ENCODE measurements around the gene PCDHGB7.
"Not testable (repeated sequence)": the region's sequence is repeated elsewhere in the genome, so short reads cannot be mapped to it uniquely, and the experiment has no call there.

Gene PCDHGB7

DNA sequence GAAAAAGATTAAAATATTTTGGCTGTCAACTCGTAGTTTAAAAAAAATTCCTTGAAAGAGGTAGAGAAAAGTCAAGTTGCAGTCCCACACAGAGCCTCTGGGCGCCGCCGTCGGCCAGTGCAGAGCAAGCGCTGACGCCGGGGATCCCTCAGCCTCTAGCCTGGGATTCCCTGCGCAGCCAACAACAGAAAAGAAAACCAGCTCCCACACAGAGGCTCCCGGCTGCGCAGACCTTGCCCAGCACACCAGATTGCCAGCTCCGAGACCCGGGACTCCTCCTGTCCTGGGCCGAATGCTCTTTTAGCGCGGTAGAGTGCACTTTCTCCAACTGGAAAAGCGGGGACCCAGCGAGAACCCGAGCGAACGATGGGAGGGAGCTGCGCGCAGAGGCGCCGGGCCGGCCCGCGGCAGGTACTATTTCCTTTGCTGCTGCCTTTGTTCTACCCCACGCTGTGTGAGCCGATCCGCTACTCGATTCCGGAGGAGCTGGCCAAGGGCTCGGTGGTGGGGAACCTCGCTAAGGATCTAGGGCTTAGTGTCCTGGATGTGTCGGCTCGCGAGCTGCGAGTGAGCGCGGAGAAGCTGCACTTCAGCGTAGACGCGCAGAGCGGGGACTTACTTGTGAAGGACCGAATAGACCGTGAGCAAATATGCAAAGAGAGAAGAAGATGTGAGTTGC lies at the start of gene PCDHGB7:
Gene PCDHGB7 (plus strand): TSS at position 184 of the 679 bp plus-strand sequence. CDS start 183 bp downstream, at position 367.
- DNase-seq (ENCODE audit: low spot score): not testable (repeated sequence)

DNA sequence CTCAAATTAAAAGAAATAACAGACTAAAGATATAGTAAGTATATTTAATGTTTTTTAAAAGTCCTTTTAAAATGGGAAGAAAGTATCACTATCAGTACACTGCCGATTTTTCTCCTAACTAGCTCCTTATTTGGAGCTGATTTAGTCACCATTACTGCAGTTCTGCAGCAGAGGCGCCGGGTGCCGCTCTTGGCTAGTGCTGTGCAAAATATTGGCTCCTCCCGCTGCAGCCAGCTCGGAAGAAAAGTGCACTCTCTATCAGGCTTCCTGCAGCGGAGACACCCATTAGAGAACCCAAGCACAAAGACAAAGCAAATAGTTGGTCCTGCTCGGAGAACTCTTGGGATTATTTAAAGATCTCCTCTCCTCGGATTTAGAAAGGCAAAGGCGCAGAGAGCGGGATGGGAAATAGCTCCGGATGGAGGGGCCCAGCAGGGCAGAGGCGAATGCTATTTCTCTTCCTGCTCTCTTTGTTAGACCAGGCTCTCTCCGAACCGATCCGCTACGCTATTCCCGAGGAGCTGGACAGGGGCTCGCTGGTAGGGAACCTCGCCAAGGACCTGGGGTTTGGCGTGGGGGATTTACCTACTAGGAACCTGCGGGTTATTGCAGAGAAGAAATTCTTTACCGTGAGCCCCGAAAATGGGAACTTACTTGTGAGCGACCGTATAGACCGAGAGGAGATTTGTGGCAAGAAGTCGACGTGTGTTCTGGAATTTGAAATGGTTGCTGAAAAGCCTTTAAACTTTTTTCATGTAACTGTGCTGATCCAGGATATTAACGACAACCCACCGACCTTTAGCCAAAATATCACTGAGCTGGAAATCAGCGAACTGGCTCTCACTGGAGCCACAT lies 47.3 kb upstream of the PCDHGB7 start, which contains the start of gene PCDHGB3:
Gene PCDHGB3 (plus strand): TSS at position 249 of the 855 bp plus-strand sequence. CDS start 153 bp downstream, at position 402.
- no peak for DNase-seq (ENCODE audit: low spot score)

DNA sequence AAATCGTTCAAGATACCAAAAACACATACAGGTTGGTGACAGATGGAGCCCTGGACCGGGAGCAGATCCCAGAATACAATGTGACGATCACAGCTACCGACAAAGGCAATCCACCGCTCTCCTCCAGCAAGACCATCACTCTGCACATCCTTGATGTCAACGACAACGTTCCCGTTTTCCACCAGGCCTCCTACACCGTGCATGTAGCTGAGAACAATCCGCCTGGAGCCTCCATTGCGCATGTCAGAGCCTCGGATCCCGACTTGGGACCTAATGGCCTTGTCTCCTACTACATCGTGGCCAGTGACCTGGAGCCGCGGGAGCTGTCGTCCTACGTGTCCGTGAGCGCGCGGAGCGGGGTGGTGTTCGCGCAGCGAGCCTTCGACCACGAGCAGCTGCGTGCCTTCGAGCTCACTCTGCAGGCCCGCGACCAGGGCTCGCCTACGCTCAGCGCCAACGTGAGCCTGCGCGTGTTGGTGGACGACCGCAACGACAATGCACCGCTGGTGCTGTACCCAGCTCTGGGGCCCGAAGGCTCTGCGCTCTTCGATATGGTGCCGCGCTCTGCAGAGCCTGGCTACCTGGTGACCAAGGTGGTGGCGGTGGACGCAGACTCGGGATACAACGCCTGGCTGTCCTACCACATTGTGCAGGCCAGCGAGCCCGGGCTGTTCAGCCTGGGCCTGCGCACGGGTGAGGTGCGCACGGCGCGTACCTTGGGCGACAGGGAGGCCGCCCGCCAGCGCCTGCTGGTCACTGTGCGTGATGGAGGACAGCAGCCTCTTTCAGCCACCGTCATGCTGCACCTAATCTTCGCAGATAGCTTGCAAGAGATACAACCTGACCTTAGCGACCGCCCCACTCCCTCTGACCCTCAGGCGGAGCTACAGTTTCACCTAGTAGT lies 45.7 kb upstream of the PCDHGB7 start:
- no peak for DNase-seq (ENCODE audit: low spot score)

DNA sequence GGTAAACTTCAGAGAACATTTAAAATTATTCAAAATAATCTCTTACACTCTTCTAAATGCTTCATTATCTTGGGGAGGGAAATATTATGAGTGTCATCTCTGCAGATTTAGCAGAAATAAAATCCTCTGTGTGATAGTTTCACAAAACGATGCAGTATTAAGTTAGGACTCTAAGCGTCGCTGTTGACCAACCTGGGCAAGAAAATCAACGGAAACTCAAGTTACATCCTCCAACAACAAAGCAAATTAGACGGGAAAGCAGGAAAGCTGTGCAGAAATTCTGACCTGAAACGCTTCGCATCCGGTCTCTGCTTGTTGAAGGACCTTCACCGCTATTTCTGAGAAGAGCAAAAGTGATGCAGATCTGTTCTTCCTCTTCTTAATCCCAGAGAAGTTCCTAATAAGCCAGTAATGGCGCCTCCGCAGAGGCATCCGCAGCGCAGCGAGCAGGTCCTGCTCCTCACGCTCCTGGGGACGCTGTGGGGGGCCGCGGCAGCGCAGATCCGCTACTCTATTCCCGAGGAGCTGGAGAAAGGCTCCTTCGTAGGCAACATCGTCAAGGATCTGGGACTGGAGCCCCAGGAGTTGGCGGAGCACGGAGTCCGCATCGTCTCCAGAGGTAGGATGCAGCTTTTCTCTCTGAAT lies 43.7 kb upstream of the PCDHGB7 start, which contains the start of gene PCDHGA6:
Gene PCDHGA6 (plus strand): TSS at position 219 of the 645 bp plus-strand sequence. CDS start 193 bp downstream, at position 412.
- peak; percentile 3 for DNase-seq (ENCODE audit: low spot score)

DNA sequence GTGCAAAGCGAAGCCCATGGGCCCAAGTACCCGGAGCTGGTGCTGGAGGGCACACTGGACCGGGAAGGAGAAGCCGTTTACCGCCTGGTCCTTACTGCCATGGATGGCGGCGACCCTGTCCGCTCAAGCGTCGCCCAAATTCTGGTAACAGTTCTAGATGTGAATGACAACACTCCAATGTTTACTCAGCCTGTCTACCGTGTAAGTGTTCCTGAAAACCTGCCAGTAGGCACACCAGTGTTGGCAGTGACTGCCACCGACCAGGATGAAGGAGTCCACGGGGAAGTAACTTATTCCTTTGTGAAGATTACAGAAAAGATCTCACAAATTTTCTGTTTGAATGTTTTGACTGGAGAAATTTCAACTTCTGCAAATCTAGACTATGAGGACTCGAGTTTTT lies 42.9 kb upstream of the PCDHGB7 start:
- no peak for DNase-seq (ENCODE audit: low spot score)

DNA sequence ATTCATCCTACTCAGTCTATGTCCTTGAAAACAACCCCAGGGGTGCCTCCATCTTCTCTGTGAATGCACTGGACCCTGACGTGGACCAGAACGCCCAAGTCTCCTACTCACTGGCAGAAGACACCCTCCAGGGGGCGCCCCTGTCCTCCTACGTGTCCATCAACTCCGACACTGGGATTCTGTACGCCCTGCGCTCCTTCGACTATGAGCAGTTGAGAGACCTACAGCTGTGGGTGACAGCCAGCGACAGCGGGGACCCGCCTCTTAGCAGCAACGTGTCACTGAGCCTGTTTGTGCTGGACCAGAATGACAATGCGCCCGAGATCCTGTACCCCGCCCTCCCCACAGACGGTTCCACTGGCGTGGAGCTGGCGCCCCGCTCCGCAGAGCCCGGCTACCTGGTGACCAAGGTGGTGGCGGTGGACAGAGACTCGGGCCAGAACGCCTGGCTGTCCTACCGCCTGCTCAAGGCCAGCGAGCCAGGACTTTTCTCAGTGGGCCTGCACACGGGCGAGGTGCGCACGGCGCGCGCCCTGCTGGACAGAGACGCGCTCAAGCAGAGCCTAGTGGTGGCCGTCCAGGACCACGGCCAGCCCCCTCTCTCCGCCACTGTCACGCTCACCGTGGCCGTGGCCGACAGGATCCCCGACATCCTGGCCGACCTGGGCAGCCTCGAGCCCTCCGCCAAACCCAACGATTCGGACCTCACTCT lies 41.9 kb upstream of the PCDHGB7 start:
- not testable (repeated sequence) for DNase-seq (ENCODE audit: low spot score)

DNA sequence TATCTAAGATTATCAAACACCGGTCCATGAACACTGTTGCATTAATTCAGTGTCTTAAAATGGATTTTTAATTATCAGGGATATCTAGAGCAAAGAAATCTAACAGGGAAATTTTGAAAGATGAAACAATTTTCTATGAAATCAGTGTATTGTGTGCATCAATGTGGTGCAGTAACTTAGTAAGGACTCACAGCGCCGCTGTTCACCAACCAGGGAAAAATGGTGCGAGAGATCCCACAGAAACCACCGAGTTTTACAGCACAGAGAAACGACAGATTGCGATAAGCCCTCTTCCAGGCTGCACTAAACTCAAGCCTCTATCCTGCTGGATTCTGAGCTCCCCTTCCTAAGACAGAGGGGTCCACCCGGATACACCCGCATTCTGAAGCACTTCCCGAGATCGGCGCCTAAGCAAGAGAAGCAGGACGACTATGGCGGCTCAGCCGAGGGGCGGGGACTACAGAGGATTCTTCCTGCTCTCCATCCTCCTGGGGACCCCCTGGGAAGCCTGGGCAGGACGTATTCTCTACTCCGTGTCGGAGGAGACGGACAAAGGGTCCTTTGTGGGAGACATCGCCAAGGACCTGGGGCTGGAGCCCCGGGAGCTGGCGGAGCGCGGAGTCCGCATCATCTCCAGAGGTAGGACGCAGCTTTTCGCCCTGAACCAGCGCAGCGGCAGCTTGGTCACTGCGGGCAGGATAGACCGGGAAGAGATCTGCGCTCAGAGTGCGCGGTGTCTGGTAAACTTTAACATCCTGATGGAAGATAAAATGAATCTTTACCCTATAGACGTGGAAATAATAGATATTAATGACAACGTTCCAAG lies 34.8 kb upstream of the PCDHGB7 start, which contains the start of gene PCDHGA7:
Gene PCDHGA7 (plus strand): TSS at position 274 of the 826 bp plus-strand sequence. CDS start 158 bp downstream, at position 432.
- no peak for DNase-seq (ENCODE audit: low spot score)

DNA sequence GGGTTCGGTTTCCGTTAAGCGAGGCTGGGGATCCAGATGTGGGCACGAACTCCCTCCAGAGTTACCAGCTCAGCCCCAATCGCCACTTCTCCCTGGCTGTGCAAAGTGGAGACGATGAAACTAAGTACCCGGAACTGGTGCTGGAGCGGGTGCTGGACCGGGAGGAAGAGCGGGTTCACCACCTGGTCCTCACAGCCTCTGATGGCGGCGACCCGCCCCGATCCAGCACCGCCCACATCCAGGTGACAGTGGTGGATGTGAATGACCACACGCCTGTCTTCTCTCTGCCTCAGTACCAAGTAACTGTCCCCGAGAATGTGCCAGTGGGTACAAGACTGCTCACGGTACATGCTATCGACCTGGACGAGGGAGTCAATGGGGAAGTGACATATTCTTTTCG lies 34.1 kb upstream of the PCDHGB7 start:
- DNase-seq (ENCODE audit: low spot score): no peak

DNA sequence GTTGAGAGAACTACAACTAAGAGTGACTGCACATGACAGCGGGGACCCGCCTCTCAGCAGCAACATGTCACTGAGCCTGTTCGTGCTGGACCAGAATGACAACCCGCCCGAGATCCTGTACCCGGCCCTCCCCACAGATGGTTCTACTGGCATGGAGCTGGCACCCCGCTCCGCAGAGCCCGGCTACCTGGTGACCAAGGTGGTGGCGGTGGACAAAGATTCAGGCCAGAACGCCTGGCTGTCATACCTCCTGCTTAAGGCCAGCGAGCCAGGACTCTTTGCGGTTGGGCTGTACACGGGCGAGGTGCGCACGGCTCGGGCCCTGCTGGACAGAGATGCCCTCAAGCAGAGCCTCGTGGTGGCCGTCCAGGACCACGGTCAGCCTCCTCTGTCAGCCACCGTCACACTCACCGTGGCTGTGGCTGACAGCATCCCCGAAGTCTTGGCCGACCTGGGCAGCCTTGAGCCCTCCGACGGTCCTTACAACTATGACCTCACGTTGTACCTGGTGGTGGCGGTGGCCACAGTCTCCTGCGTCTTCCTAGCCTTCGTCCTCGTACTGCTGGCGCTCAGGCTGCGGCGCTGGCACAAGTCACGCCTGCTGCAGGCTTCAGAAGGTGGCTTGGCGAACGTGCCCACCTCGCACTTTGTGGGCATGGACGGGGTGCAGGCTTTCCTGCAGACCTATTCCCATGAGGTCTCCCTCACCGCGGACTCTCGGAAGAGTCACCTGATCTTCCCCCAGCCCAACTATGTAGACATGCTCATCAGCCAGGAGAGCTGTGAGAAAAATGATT lies 32.8 kb upstream of the PCDHGB7 start:
- no peak for DNase-seq (ENCODE audit: low spot score)

DNA sequence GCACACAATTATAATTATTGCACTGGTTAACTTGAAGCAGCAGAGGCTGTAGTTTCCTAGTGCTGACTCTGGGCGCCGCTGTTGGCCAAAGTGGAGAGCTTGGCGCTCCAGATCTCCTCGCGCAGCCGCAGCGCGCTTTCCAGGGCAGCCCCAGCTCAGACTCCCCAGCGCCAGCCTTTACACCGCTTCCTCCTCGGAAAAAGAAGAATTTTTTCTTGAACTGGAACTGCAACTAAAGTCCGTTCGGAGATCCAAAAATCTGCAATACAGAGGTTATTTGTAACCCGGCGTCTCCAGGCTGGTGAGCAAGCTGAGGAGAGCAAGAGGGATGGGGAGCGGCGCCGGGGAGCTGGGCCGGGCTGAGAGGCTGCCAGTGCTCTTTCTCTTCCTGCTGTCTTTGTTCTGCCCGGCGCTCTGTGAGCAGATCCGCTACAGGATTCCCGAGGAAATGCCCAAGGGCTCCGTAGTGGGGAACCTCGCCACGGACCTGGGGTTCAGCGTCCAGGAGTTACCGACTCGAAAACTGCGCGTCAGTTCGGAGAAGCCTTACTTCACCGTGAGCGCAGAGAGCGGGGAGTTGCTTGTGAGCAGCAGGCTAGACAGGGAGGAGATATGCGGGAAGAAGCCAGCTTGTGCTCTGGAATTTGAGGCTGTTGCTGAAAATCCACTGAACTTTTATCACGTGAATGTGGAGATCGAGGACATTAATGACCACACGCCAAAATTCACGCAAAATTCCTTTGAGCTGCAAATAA lies 29.7 kb upstream of the PCDHGB7 start, which contains the start of gene PCDHGB4:
Gene PCDHGB4 (plus strand): TSS at position 142 of the 755 bp plus-strand sequence. CDS start 187 bp downstream, at position 329.
- DNase-seq (ENCODE audit: low spot score): not testable (repeated sequence)

DNA sequence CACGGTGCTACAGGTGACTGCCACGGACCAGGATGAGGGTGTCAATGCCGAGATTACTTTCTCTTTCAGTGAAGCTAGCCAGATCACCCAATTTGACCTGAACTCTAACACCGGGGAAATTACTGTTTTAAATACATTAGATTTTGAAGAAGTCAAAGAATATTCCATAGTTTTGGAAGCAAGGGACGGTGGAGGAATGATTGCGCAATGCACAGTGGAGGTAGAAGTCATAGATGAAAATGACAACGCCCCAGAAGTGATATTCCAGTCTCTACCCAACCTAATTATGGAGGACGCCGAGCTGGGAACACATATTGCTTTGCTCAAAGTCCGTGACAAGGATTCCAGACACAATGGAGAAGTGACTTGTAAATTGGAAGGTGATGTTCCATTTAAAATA lies 28.8 kb upstream of the PCDHGB7 start:
- no peak for DNase-seq (ENCODE audit: low spot score)

DNA sequence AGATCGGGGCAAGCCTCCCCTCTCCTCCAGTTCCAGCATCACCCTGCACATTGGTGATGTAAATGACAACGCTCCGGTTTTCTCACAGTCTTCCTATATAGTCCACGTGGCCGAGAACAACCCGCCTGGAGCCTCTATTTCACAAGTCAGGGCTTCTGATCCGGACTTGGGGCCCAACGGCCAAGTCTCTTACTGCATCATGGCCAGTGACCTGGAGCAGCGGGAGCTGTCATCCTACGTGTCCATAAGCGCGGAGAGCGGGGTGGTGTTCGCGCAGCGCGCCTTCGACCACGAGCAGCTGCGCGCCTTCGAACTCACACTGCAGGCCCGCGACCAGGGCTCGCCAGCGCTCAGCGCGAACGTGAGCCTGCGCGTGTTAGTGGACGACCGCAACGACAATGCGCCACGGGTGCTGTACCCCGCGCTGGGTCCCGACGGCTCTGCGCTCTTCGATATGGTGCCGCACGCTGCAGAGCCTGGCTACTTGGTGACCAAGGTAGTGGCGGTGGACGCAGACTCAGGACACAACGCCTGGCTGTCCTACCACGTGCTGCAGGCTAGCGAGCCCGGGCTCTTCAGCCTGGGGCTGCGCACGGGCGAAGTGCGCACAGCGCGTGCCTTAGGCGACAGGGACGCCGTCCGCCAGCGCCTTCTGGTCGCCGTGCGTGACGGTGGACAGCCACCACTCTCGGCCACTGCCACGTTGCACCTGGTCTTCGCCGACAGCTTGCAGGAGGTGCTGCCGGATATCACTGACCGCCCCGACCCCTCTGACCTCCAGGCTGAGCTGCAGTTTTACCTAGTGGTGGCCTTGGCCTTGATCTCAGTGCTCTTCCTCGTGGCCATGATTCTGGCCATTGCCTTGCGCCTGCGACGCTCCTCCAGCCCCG lies 28.1 kb upstream of the PCDHGB7 start:
- no peak for DNase-seq (ENCODE audit: low spot score)

DNA sequence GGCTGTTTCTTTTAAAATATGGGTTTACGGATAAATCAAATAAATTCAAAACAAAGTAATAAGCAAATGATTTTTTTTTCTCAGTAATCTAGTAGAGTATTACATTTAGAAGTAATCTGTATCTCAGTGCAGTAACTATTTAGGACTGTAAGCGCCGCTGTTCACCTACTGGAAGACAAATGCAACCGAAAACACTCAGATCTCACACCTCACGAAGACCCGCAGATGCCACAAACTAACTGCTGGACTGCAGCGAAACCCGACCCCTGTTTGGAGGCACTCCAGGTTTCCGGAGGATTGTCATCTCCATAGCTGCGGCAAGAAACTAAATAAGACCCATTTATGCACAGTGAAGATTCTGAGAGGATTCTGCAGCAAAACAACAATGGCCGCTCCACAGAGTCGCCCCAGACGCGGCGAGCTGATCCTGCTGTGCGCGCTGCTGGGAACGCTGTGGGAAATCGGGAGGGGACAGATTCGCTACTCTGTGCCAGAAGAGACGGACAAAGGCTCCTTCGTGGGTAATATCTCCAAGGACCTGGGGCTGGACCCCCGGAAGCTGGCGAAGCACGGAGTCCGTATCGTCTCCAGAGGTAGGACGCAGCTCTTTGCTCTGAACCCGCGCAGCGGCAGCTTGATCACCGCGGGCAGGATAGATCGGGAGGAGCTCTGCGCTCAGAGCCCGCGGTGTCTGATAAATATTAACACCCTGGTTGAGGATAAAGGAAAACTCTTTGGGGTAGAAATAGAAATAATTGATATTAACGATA lies 24.9 kb upstream of the PCDHGB7 start, which contains the start of gene PCDHGA8:
Gene PCDHGA8 (plus strand): TSS at position 205 of the 770 bp plus-strand sequence. CDS start 181 bp downstream, at position 386.
- no peak for DNase-seq (ENCODE audit: low spot score)

DNA sequence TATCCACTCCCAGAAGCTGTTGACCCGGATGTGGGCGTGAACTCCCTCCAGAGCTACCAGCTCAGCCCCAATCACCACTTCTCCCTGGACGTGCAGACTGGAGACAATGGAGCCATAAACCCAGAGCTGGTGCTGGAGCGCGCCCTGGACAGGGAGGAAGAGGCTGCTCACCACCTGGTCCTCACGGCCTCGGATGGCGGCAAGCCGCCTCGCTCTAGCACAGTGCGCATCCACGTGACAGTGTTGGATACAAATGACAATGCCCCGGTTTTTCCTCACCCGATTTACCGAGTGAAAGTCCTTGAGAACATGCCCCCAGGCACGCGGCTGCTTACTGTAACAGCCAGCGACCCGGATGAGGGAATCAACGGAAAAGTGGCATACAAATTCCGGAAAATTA lies 24.2 kb upstream of the PCDHGB7 start:
- DNase-seq (ENCODE audit: low spot score): no peak

DNA sequence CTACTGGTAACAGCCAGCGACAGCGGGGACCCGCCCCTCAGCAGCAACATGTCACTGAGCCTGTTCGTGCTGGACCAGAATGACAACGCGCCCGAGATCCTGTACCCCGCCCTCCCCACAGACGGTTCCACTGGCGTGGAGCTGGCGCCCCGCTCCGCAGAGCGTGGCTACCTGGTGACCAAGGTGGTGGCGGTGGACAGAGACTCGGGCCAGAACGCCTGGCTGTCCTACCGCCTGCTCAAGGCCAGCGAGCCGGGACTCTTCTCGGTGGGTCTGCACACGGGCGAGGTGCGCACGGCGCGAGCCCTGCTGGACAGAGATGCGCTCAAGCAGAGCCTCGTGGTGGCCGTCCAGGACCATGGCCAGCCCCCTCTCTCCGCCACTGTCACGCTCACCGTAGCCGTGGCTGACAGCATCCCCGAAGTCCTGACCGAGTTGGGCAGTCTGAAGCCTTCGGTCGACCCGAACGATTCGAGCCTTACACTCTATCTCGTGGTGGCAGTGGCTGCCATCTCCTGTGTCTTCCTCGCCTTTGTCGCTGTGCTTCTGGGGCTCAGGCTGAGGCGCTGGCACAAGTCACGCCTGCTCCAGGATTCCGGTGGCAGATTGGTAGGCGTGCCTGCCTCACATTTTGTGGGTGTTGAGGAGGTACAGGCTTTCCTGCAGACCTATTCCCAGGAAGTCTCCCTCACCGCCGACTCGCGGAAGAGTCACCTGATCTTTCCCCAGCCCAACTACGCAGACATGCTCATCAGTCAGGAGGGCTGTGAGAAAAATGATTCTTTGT lies 22.9 kb upstream of the PCDHGB7 start:
- DNase-seq (ENCODE audit: low spot score): not testable (repeated sequence)

All from COLO829 (cell line).